ENCODE results near the gene SLIT3. TPM values are rescaled to one million over a fixed set of nuclear protein-coding genes. Genes with fewer than 3 reads are reported as not detected.

The SLIT3 gene
- total RNA-seq, 4 donors from 2014 or later: 6.8 to 23.1 (median 13.3) TPM

- no peaks in the 10 kb centered on the region for H3K27me3 ChIP-seq
- H3K9me3 ChIP-seq: no peaks in the 10 kb centered on the region
- no peak for DNase-seq
- no peak overlapping the region for H3K4me3 ChIP-seq
- H3K27ac ChIP-seq: no peak overlapping the region
- no peaks in the 10 kb centered on the region for H3K36me3 ChIP-seq
- TF ChIP-seq, protein P1, sequence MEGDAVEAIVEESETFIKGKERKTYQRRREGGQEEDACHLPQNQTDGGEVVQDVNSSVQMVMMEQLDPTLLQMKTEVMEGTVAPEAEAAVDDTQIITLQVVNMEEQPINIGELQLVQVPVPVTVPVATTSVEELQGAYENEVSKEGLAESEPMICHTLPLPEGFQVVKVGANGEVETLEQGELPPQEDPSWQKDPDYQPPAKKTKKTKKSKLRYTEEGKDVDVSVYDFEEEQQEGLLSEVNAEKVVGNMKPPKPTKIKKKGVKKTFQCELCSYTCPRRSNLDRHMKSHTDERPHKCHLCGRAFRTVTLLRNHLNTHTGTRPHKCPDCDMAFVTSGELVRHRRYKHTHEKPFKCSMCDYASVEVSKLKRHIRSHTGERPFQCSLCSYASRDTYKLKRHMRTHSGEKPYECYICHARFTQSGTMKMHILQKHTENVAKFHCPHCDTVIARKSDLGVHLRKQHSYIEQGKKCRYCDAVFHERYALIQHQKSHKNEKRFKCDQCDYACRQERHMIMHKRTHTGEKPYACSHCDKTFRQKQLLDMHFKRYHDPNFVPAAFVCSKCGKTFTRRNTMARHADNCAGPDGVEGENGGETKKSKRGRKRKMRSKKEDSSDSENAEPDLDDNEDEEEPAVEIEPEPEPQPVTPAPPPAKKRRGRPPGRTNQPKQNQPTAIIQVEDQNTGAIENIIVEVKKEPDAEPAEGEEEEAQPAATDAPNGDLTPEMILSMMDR (IDR thresholded peaks at IDR 0.05): no peak
- no peak for TF ChIP-seq POLR2A (IDR thresholded peaks at IDR 0.05)
- no peaks in the 10 kb centered on the region for H3K4me1 ChIP-seq
Observed at GRCh38 chr5:168844016-168844921, 456.7 kb downstream of the SLIT3 start.

- Histone ChIP-seq H3K9me3 (no peaks in the 10 kb centered on the region), H3K36me3 (no peaks in the 10 kb centered on the region), H3K4me1 (no peaks in the 10 kb centered on the region), H3K27me3 (no peaks in the 10 kb centered on the region), H3K27ac (no peak overlapping the region), H3K4me3 (no peak overlapping the region)
- DNase-seq: no peak
- TF ChIP-seq, protein P1 (IDR thresholded peaks at IDR 0.05): no peak
- no peak for TF ChIP-seq POLR2A (IDR thresholded peaks at IDR 0.05)
Observed at GRCh38 chr5:168843277-168844015, 457.5 kb downstream of the SLIT3 start.

DNA sequence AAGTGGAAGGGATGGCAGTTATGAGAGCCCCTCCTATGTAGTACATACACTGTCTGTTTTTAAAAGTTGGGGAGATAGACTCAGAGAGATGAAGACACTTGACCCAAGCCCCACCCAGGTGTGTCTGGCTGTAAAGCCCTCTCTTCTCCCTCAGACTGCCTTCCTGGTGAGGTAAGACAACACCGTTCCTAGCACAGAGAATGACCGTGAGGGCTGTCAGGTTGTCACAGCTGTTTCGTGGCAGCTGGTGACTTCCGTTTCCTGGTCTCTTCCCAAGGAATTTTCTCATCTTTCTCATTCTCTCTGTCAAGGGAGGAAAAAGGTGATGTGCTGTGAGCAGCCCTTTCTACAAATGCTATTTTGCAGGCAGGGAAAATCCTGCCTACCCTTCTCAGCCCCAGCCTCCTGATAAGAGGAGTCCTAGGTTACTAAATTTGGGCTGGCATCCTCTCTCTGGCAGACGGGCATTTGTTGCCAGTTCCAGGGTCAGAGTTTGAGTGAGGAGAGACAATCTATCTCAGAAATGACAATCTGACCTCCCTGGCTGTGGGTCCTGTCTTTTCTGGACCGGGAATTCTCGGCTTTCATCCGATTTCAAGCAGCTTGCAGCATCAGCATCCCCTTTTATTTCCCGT lies 458.3 kb downstream of the SLIT3 start:
- Histone ChIP-seq H3K27me3 (no peaks in the 10 kb centered on the region), H3K36me3 (no peaks in the 10 kb centered on the region), H3K4me1 (no peaks in the 10 kb centered on the region), H3K4me3 (no peak overlapping the region), H3K9me3 (no peaks in the 10 kb centered on the region), H3K27ac (no peak overlapping the region)
- DNase-seq: no peak
- TF ChIP-seq POLR2A (IDR thresholded peaks at IDR 0.05): no peak
- TF ChIP-seq, protein P1 (IDR thresholded peaks at IDR 0.05): no peak

DNA sequence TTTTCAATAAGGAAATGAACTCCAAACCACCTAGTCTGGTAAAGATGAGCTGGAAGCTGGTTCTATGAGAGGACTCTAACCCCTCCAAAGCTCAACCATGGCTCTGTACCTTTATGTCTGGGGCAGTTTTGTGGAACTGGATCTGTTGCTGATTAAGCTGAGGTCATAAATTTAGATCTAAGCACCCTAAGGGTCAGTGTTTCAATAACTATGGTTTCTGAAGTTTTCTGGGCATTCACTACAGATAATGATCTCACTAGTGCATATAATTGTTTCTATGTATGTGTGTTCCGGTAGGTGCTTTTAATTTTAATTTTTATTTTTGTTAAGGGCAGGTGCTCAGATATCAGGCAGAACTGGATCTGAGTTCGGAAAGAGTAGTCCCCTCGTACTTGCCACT lies 463.1 kb downstream of the SLIT3 start:
- H3K4me1 ChIP-seq: no peaks in the 10 kb centered on the region
- H3K9me3 ChIP-seq: no peaks in the 10 kb centered on the region
- H3K36me3 ChIP-seq: no peaks in the 10 kb centered on the region
- H3K27ac ChIP-seq: no peak overlapping the region
- no peak overlapping the region for H3K4me3 ChIP-seq
- no peaks in the 10 kb centered on the region for H3K27me3 ChIP-seq
- TF ChIP-seq, protein P1 (IDR thresholded peaks at IDR 0.05): no peak
- no peak for TF ChIP-seq POLR2A (IDR thresholded peaks at IDR 0.05)
- no peak for DNase-seq

DNA sequence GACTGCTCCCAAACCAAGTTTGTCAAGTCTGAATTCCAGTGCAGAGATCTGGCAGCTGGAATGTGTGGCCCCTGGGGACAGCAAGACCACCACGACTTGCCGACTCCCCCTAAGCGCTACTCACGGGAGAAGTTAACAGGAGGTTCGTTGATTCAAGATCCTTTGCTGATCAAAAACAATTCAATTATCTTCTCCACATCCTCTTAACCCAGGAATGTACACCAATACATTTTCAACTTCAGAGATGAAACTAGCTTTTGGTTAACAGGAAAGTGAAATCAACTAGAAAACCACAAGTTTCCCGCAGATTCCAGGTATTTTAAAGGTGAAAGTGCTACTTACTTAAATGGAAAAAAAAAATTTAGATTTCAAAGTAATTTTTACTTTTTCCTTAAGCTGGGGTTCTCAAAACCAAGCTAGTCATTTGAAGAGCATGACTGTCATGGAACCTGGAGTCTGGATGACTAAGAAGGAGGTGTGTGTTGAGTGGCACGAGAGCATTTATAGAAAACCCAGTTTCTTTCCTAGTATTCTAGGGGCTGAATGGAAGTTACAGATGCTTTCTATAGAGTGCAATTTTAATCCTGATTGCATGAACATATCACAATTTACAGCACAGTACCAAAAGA lies 464.2 kb downstream of the SLIT3 start:
- H3K9me3 ChIP-seq: no peaks in the 10 kb centered on the region
- H3K4me1 ChIP-seq: no peaks in the 10 kb centered on the region
- no peak overlapping the region for H3K4me3 ChIP-seq
- no peaks in the 10 kb centered on the region for H3K27me3 ChIP-seq
- no peaks in the 10 kb centered on the region for H3K36me3 ChIP-seq
- H3K27ac ChIP-seq: no peak overlapping the region
- TF ChIP-seq POLR2A (IDR thresholded peaks at IDR 0.05): no peak
- TF ChIP-seq, protein P1 (IDR thresholded peaks at IDR 0.05): no peak
- no peak for DNase-seq

Data from Peyer's patch (tissue), 4 donors.